GM18868 (cell line): ENCODE measurements around the gene KLHL22.
"Not testable (repeated sequence)": the region's sequence is repeated elsewhere in the genome, so short reads cannot be mapped to it uniquely, and the experiment has no call there.

Source experiments
- ATAC-seq: cut with Tn5 transposase; IDR thresholded peaks from one replicate; pipeline ENCODE4 v1.9.1; 2021; ENCODE audit warnings: mild to moderate bottlenecking, moderate library complexity; ENCODE audit not compliant: unreplicated experiment

Gene KLHL22

DNA sequence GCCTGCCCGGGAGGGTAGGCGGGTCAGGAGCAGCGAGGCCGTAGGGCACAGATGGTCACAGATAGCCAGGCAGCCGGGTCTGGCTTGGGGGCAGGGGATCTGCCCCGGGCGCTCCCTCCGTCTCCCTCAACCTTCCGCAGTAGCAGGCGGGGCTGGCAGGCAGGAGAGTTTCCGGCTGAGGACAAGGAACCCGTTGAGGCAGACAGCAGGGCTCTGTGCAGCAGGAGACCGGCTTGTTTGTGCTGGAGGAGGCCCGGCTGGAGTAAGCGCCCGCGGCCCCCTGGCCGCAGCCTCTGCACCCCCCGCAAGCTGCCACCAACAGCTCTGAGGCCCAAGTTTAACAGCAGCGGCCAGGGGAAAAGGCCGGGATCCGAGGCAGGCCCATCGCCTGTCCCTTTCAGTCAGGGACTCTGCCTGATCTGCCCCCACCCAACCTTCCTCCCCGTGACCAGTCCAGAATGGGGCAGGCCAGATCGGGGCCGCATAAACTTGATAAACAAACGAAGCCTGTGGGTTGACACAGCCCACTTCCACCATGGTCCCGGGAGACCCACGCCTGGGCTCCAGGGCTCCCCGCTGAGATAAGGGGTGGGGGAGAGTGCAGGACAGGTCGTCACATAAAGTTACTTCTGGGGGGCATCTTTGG, 71.6 kb downstream of the KLHL22 start:
- no peak for ATAC-seq

DNA sequence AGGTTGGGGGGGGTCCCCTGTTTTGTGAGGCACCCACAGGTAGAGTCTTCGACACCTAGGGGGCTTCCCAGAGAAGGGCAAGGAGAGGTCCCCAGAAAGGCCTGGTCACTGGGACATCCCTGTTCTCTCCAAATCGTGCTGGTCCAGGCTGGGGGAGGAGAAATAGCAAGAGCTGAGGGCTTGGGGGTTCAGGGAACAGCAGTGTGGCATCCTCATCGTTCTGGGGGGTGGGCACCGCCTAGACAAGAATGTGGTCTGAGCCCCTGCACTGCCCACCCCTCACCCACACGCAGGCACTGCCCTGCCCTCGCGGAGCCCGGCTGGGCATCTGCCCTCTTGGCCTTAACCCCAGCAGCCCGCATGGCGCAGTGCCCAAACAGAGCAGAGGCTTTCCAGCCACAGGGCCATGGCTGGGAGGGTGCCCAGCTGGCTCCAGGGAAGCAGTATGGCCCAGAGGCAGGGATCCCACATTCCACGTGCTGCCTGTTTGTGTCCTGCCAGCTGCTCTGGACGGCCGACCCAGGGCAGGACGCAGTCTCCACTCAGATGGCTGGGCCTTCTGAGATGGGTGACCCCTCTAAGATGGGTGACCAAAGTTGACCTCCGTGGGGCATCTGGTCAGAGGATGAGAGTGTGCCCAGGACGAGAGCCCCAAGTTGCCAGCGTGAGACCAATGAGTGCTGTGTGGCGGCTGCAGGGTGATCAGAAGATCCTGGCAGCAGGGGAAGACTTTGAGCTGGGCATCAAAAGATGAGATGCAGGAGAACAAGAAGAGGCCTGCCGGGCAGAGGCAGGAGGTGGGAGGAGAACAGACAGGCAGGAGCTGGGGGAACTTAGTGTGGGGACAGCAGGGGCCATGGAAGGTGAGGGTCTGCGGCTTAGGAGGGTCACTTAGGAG, 72.3 kb downstream of the KLHL22 start:
- no peak for ATAC-seq

DNA sequence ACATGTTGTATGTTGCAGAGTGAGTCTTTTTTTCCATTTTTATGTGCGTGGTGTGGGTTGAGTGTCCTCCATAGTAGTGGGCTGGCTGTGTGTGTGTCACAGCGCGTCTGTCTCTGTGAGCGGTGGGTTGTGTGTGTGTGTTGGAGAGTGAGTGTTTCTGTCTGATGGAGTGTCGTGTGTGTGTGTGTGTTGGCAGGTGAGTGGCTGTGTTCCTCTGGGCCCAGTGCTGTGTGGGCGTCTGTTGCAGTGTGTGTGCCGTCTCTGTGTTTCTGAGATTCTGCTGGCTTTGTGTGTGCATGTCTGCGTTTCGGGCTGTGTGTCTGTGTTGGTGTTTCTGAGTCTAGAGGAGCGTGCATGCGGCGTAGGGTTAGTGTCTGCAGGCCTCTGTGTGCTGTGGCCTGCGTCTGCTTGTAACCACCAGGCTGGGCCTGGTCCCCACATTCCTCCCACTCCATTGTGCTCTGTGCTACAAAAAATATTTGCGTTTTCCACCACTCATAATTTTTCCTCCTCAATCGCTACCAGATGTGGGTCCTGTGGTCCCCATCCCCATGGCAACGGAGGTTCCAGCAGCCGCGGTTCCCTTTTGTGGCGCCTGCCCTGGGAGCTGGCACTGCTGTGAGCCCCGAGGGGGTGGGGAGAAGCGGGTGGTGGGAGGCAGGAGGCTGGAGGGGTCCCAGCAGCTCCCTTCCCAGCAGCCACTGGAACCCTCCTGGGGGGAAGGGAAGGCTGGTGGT, 73.2 kb downstream of the KLHL22 start:
- no peak for ATAC-seq

DNA sequence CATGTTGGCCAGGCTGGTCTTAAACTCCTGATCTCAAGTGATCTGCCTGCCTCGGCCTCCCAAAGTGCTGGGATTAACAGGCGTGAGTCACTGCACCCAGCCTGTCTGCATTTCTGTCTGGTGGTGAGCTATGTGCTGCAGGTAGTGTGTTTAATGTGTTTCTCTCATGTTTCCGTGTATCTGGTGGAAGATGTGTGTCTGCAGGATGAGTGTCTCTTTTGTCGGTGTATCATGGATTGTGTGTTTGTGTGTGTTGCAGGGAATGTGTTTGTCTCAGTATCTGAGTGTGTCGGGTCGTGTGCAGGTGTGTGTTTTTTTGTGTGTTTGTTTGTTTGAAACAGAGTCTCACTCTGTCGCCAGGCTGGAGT, 74.1 kb downstream of the KLHL22 start:
- no peak for ATAC-seq

DNA sequence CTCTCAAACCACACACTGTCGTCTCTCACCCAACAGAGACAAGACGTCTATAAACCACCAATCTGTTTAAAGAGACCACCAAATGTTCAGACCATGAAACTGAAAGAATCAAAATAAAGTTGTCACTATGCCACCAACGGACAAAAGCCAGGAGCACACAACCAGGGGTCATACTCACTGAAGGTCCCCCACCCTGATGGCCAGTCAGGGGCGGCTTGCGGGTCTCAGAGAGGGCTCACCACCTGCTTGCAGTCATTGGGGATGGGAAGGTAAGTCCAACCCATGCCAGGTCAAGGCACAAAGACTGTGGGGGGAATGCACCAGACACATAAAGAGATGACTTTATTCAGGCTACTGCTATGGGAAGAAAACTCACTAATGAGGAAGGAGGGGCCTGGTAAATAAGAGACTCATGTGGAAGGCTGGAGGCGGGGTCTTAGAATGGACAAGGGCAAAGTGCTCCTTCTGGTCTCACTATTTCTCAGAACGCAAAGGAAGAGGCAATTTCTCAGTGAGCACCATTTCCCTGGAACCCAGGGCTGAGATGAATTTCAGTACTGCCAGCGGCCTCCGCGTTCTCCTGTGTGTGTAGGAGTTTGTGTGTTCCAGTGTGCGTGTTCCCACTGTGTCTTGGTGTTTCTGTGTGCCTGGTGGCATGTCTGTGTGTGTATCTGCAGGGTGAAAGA, 75.3 kb downstream of the KLHL22 start:
- ATAC-seq: no peak

DNA sequence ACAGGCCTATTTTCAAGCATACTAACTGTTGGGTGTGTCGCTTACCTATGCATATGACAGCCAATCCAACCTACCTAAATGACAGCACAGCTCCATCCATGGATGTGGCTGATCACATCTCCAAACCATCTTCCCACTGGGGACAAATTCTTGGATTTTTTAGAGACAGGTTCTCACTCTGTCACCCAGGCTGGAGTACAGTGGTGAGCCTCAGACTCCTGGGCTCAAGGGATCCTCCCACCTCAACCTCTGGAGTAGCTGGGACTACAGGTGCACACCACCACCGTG, 76.0 kb downstream of the KLHL22 start:
- ATAC-seq: no peak

DNA sequence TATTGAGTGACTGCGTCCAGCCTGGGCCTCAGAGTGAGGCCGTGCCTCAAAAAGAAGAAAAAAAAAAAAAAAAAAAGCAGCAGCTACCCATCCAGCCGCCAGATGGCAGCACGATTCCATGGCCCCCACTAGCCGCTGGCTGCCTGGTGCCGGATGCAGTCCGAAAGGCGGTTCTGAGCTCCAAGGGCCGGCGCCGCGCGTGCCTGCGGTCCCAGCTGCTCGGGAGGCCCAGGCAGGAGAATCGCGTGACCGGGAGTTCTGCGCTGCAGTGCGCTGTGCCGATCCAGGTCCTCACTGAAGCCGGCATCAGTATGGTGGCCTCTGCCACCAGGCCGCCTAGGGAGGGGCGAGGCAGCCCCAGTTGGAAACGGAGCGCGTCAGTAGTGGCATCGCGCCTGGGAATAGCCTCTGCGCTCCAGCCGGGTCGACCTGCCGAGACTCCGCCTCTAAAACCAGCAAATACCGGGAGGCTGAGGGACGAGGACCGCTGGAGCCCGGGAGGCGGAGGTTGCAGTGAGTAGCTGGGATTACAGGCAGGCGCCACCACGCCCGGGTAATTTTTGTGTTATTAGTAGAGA, 77.3 kb downstream of the KLHL22 start:
- ATAC-seq: no peak

DNA sequence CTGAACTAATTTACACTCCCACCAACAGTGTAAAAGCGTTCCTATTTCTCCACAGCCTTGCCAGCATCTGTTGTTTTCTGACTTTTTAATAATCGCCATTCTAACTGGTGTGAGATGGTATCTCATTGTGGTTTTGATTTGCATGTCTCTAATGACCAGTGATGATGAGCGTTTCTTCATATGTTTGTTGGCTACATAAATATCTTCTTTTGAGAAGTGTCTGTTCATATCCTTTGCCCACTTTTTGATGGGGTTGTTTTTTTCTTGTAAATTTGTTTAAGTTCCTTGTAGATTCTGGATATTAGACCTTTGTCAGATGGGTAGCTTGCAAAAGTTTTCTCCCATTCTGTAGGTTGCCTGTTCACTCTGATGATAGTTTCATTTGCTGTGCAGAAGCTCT, 79.9 kb downstream of the KLHL22 start:
- not testable (repeated sequence) for ATAC-seq

DNA sequence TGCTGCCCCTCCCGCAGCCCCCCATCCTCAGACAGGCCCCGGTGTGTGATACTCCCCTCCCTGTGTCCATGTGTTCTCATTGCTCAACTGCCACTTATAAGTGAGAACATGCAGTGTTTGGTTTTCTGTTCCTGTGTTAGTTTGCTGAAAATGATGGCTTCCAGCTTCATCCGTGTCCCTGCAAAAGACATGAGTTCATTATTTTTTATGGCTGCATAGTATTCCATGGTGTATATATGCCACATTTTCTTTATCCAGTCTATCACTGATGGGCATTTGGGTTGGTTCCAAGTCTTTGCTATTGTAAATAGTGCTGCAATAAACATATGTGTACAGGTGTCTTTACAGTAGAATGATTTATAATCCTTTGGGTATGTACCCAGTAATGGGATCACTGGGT, 80.4 kb downstream of the KLHL22 start:
- ATAC-seq: not testable (repeated sequence)

DNA sequence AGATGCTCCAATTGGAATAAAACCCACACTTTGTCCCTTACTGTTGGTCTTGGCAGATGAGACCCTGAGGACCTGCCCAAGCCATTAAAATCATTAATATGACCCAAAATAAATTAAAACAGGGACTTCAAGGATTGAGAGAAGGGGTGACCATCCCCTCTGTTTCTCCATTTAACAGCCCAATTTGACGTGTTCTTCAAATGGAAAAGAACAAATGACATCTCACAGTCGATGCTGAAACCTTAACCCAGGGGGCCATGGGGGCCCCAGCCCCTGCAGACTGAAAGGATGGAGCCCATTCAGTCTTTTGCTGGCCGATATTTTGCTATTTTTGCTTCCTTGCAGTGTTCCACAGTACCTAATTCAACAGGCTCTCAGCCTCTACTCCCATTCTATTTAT, 81.1 kb downstream of the KLHL22 start:
- ATAC-seq: no peak

DNA sequence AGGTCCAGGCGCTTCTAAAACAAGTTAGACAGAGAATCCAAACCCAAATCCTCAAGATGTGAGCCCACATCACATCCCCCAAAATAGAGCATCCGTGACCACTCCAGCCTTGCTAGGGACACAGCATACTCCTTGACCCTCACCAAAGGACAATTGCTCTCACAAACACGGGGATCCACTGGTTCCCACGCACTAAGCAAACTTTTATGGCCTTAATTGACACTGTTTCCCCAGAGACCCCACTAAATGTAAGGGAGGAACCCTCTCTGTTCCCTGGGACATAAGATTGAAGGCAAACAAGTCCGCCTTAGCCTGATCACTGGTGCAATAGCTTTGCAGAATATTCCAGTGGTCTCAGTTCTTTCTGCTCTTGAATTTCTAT, 81.5 kb downstream of the KLHL22 start:
- ATAC-seq: no peak

DNA sequence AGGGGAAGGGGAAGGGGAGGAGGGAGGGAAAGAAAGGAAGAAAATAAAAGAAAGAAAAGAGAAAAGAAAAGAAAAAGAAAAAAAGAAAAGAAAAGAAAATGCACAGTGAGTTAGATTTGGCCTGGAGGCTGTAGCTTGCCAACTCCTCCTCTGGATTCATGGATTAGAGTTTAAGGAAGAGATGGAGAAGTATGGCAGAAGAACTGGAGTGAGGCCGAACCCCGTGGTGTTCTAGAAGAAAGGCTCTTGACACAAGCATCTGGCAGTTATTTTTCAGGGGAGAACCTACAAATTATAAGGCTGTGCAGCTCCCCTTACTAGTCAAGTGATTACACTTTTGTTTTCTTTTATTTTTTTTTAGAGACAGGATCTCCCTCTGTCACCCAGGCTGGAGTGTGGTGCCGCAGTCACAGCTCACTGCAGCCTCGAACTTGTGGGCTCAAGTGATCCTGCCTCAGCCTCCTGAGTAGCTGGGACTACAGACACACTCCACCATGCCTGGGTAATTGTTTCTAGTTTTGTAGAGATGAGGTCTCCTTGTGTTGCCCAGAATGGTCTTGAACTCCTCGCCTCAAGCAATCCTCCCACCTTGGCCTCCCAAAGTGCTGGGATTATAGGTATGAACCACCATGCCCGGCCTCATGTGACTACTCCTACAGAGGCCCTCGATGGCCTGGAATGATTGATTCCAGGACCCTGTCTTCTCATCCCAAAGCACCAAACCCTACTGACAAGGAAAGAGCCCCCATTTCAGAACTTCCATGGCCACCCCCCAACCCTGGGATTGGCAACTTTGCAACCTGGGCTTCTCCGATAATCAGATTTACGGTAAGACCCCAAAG, 82.2 kb downstream of the KLHL22 start:
- no peak for ATAC-seq

DNA sequence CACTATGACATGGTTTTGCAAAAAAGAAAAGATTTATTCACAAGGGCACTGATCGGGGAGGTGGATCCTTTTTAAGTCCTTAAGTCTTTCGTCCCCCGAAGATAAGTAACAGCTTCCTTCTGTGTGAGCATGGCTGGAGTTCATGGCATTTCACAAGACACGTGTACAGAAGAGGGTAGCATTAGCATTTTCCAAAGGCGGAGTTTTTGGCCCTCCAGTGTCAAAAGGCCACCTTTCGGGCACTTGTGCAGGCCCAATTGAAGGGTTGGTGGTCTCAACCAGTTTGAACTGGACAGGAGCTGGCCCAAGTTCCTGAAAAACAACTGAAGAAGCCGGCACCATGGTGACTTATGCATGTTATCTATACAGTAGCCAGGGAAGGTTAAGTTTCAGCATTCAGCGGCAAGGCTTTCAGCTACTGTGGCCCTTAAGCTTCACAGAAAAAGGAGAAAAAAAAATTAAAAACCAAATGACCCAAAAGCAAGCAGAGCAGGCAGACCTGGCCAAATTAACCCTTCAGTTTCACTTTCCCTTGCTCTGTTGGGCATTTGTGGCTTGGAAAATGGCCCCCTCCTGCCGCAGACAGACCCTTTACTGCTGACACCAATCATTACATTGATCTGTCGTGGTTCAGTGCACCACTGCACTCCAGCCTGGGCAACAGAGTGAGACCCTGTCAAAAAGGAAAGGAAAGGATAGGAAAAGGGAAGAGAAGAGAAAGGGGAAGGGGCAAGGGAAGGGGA, 83.0 kb downstream of the KLHL22 start:
- ATAC-seq: no peak

DNA sequence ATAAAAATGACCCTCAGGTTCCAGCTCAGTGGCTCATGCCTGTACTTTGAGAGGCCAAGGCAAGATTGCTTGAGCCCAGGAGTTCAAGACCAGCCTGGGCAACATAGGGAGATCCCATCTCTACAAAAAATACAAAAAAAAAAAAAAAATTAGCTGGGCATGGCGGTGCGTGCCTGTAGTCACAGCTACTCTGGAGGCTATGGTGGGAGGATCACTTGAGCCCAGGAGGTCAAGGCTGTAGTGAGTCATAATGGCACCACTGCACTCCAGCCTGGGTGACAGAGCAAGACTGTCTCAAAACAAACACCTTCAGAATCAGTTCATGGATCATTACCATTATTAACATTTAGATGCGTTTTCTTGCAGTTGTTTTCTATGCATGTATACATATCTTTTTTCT, 86.2 kb downstream of the KLHL22 start:
- not testable (repeated sequence) for ATAC-seq

DNA sequence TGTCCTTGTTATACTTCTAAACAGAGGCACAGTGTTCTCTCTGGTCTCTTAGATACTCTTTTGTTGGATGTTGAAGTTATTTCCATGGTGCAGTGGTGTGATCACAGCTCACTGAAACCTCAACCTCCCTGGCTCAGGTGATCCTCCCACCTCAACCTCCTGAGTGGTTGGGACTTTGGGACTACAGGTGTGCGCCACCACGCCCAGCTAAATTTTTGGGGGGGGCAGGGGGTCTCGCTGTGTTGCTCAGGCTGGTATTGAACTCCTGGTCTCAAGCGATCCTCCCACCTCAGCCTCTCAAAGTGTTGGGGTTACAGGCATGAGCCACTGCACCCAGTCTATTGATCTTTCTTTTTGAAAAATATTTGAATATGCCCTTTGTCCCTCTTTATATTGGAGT, 86.7 kb downstream of the KLHL22 start:
- ATAC-seq: no peak

DNA sequence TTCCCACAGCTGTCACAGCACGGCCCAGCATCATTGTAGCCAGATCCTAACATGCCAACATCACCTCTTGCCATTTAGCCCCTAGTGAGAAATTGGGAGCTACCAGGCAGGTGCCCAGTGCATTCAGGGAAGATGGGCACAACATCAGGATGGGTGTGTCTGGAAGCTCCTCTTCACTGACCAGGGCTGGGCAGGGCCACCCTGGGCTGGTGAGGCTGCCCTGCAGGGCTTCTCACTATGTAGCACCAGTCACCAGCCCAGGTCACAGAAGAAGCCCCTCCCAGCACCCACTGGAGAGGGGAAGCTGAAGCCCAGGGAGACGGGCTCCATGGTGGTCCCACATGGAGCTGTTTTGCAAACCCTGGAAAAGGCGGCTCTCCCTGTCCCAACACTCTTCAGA, 87.8 kb downstream of the KLHL22 start:
- ATAC-seq: no peak

DNA sequence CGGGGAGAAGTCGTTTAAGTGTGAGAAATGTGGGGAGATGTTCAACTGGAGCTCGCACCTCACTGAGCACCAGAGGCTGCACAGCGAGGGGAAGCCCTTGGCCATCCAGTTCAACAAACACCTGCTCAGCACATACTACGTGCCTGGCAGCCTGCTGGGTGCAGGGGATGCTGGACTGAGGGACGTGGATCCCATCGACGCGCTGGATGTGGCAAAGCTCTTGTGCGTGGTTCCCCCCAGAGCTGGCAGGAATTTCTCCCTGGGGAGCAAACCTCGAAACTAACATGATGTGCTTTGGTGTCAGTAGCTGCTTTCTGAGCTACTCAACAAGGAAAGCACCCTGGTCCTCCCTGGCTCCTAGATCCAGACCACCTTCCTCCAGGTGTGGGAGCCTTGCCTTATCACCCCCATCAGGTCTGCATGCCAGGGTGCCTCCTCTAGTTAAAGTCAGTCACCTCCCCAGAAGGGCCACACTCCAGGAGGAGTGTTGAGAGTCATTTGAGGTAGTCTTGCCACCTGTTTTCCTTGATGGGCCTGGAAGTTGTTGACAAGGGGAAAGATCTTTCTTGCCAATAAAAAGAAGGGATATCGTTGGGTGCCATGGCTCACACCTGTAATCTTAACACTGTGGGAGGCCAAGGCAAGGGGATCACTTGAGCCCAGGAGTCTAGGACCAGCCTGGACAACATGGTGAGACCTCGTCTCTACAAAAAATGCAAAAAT, 88.7 kb downstream of the KLHL22 start:
- ATAC-seq: no peak

DNA sequence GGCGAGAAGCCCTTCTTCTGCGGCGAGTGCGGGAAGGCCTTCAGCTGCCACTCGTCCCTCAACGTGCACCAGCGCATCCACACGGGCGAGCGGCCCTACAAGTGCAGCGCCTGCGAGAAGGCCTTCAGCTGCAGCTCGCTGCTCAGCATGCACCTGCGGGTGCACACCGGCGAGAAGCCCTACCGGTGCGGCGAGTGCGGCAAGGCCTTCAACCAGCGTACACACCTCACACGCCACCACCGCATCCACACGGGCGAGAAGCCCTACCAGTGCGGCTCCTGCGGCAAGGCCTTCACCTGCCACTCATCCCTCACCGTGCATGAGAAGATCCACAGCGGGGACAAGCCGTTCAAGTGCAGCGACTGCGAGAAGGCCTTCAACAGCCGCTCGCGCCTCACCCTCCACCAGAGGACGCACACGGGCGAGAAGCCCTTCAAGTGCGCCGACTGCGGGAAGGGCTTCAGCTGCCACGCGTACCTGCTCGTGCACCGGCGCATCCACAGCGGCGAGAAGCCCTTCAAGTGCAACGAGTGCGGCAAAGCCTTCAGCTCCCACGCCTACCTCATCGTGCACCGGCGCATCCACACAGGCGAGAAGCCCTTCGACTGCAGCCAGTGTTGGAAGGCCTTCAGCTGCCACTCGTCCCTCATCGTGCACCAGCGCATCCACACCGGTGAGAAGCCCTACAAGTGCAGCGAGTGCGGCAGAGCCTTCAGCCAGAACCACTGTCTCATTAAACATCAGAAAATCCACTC, 89.5 kb downstream of the KLHL22 start:
- ATAC-seq: no peak
